HepG2 (cell line): ENCODE results near the gene TYW1.

Experiments used
- MAX ChIP-seq: IDR thresholded peaks from 2 replicates; pipeline ENCODE4 v1.6.1; 2012; ENCODE audit warnings: inconsistent platforms
- MAZ ChIP-seq, 2 experiments: sonication (generic) in 1 of 2; formaldehyde crosslinking in 1 of 2; IDR thresholded peaks; 2 replicates each; pipeline versions ENCODE4 v1.5.0 to v1.6.1; 2012 to 2020; ENCODE audit warnings: low read depth in 2 of 2, mild to moderate bottlenecking in 2 of 2, borderline replicate concordance in 1 of 2, improper control_type of control experiment in 1 of 2, low read length in 1 of 2, missing genetic modification reagents in 1 of 2, moderate library complexity in 1 of 2

- TF ChIP-seq MAX (no peak), MAZ (IDR thresholded peaks at IDR 0.05; ENCODE audit: borderline replicate concordance, low read depth, low read length) (no peak), MAZ (CRISPR knock-in tag; IDR thresholded peaks at IDR 0.05; ENCODE audit: low read depth) (no peak)
Observed at GRCh38 chr7:67022511-67022910, 25.9 kb downstream of the TYW1 start.
